ENCODE data around the gene BMP7. TPM values are rescaled to one million over a fixed set of nuclear protein-coding genes. Genes with fewer than 3 reads are reported as not detected.

BMP7 gene
- total and polyA plus RNA-seq, 2 of the 8 experiments (the other 6 are each of a cell fraction or from before 2014, with no cell fraction given): 9.2 to 14.7 TPM

- H3K4me2 ChIP-seq (ENCODE audit: insufficient read depth in 1 of 2, low read depth in 2 of 2, low read length in 2 of 2): no peak overlapping the region
- H4K5ac ChIP-seq (ENCODE audit: insufficient read length, low read depth, low read length): no peak overlapping the region
- no peak overlapping the region for H2BK5ac ChIP-seq (ENCODE audit: low read depth, low read length)
- no peak overlapping the region for H3K4ac ChIP-seq (replicated peaks; ENCODE audit: insufficient read length, low read depth, low read length)
- H3K9me3 ChIP-seq (ENCODE audit: insufficient read depth in 2 of 2, low read depth in 1 of 2, low read length in 1 of 2): 0 out of 4 replicates have a peak, but pooled peaks cover 0 to 3% of the 10 kb centered on the region in 2 experiments
- POLR2A ChIA-PET (ENCODE audit: partially characterized antibody): interaction anchor here (1.1 kb wide), 1 partner anchor 13 kb away, joined by 3 read pairs; no protein-coding TSS in a partner anchor
- H3K23ac ChIP-seq (ENCODE audit: insufficient read length): no peak overlapping the region
- peak overlapping the region; percentile 72; the same call in 1 of the 2 replicates for H2BK15ac ChIP-seq (ENCODE audit: low read length)
- no peak overlapping the region for H2BK20ac ChIP-seq (ENCODE audit: low read length)
- H3K14ac ChIP-seq (ENCODE audit: insufficient read length): no peak overlapping the region
- peak overlapping the region; percentile 27; the same call in 1 of the 2 replicates for H2BK12ac ChIP-seq (ENCODE audit: low read depth, low read length)
- no peaks in the 10 kb centered on the region for H3K4me1 ChIP-seq (replicated peaks in 1 of 4; ENCODE audit: control insufficient read depth in 3 of 4, insufficient read depth in 4 of 4, low read length in 3 of 4)
- TF ChIP-seq ATF3 (IDR thresholded peaks at IDR 0.05; ENCODE audit: insufficient read depth, low read depth, low read length) (no peak), TCF12 (IDR thresholded peaks at IDR 0.05; ENCODE audit: low read depth, low read length) (no peak), SRF (IDR thresholded peaks at IDR 0.05; ENCODE audit: low read depth, low read length) (no peak), CHD1 (IDR thresholded peaks at IDR 0.05; ENCODE audit: low read depth, low read length) (no peak), SP4 (IDR thresholded peaks at IDR 0.05; ENCODE audit: low read length) (no peak), JUND (IDR thresholded peaks at IDR 0.05; ENCODE audit: low read length) (no peak)
- H3K4me3 ChIP-seq (ENCODE audit: extremely low read depth in 1 of 4, insufficient read depth in 2 of 4, low read depth in 3 of 4, low read length in 4 of 4): no peak overlapping the region
- FAIRE-seq (no peak), DNase-seq (ENCODE audit: low read depth in 1 of 2, low spot score in 2 of 2) (no peak)
- no peak overlapping the region for H4K91ac ChIP-seq (replicated peaks; ENCODE audit: insufficient read length, low read length)
- H3K23me2 ChIP-seq (ENCODE audit: low read depth, low read length): no peaks in the 10 kb centered on the region
- CTCF ChIA-PET (ENCODE audit: partially characterized antibody): interaction anchor here (2.1 kb wide), 1 partner anchor 144 kb away, joined by 5 read pairs; no protein-coding TSS in a partner anchor
- H3K36me3 ChIP-seq (ENCODE audit: control insufficient read depth in 2 of 4, insufficient read depth in 4 of 4, low read length in 3 of 4): no peaks in the 10 kb centered on the region
- no peak overlapping the region for H2AFZ ChIP-seq (ENCODE audit: low read length)
- no peak overlapping the region for H3K18ac ChIP-seq (ENCODE audit: extremely low read depth, low read length)
- 94% methylated on average over 6 of the region's 6 CpGs; no CpG with 5 or more reads in 1 of the 2 experiments for WGBS, 2 experiments (ENCODE audit: extremely low coverage in 1 of 2, insufficient coverage in 1 of 2, insufficient read length in 1 of 2, insufficient replicate concordance in 2 of 2, low coverage in 1 of 2, low lambda C conversion rate in 2 of 2, missing lambda C conversion rate in 1 of 2)
- H3K56ac ChIP-seq (replicated peaks; ENCODE audit: insufficient read length, low read depth, low read length): no peak overlapping the region
- H3K79me2 ChIP-seq (ENCODE audit: control insufficient read depth in 1 of 2, insufficient read depth in 2 of 2, low read length in 2 of 2): no peaks in the 10 kb centered on the region
- H4K20me1 ChIP-seq (replicated peaks in 1 of 2; ENCODE audit: control insufficient read depth in 1 of 2, insufficient read depth in 2 of 2, low read length in 2 of 2): no peaks in the 10 kb centered on the region
- no peak overlapping the region for H2BK120ac ChIP-seq (replicated peaks; ENCODE audit: low read depth, low read length)
- no peaks in the 10 kb centered on the region for H3K27me3 ChIP-seq (replicated peaks in 1 of 4; ENCODE audit: control insufficient read depth in 3 of 4, extremely low read depth in 1 of 4, insufficient read depth in 3 of 4, low read length in 3 of 4)
- no peaks in the 10 kb centered on the region for H3K79me1 ChIP-seq (ENCODE audit: low read depth, low read length)
- no peak overlapping the region for H4K8ac ChIP-seq (ENCODE audit: extremely low read depth, insufficient read depth, low read length)
- H3K27ac ChIP-seq (ENCODE audit: low read depth, low read length): no peak overlapping the region
- H2AK5ac ChIP-seq (ENCODE audit: low read depth, low read length): no peak overlapping the region
- no peak overlapping the region for H3K9ac ChIP-seq (replicated peaks in 1 of 4; ENCODE audit: extremely low read depth in 1 of 4, low read depth in 3 of 4, low read length in 3 of 4)
These were observed 77.8 kb downstream of the BMP7 start for GRCh38 chr20:57188576-57189079.

Data from H1 (cell line).